HL-60 (cell line): ENCODE data around the gene CPAMD8.
A peak's percentile ranks its signal among the peaks of the same experiment; 100 is the strongest.

ENCODE experiments used
- DNase-seq, 2 experiments: peaks; one replicate each; pipeline ENCODE4 v3.0.0-alpha.2; 2010 to 2020; ENCODE audit warnings: low read depth in 1 of 2, low spot score in 1 of 2
- H3K27ac ChIP-seq: fragments of 250-450 bp; sonication (Bioruptor Pico); replicated peaks from 2 replicates; pipeline ENCODE4 v1.5.1; 2020; ENCODE audit warnings: mild to moderate bottlenecking, moderate library complexity
- H3K27me3 ChIP-seq: fragments of 250-450 bp; sonication (Bioruptor Pico); 2 replicates; pipeline ENCODE4 v1.5.1; 2021; ENCODE audit warnings: mild to moderate bottlenecking, moderate library complexity; ENCODE audit not compliant: insufficient read depth, poor library complexity, severe bottlenecking
- H3K4me3 ChIP-seq: replicated peaks from 2 replicates; pipeline ENCODE4 v1.5.1; 2011; ENCODE audit warnings: mild to moderate bottlenecking, control low read depth, low read length; ENCODE audit not compliant: insufficient read depth
- GABPA ChIP-seq: IDR thresholded peaks from 2 replicates; pipeline ENCODE4 v1.6.1; 2012; ENCODE audit warnings: low read depth
- POLR2AphosphoS5 ChIP-seq: IDR thresholded peaks from 2 replicates; pipeline ENCODE4 v1.6.1; 2012; ENCODE audit warnings: low read depth
- SPI1 ChIP-seq: IDR thresholded peaks from 2 replicates; pipeline ENCODE4 v1.6.1; 2012; ENCODE audit warnings: low read depth, mild to moderate bottlenecking, borderline replicate concordance
- TF ChIP-seq, protein P1 (sequence below): IDR thresholded peaks from one replicate; pipeline ENCODE4 v1.5.1; 2011; ENCODE audit warnings: low read length, control low read depth, inconsistent platforms; ENCODE audit not compliant: insufficient read depth
- TF ChIP-seq, protein P2 (sequence below): IDR thresholded peaks from 2 replicates; pipeline ENCODE4 v1.6.1; 2012; ENCODE audit warnings: low read depth; ENCODE audit not compliant: insufficient replicate concordance

The CPAMD8 gene

DNA sequence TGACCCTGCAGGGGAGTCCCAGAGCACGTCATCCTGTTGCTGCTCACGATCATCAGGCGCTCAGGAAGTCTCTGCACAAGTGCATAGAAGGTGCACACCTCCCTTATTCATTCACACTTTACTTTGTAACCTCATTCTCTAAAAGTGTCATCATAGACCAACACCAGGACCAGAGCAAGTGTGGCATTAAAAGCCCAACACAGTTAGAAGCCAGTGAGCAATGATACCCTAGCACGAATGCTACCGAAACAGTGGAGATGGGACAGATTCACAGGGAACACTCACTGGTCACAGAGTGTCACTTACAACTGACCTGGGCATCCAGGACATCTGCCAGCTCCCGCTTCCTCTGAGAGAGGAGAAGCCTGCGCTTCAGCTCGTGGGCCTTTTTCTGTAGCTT, 31.6 kb upstream of the CPAMD8 start:
- H3K4me3 ChIP-seq: no peak overlapping the region
- TF ChIP-seq POLR2AphosphoS5: no peak
- TF ChIP-seq, protein P1, sequence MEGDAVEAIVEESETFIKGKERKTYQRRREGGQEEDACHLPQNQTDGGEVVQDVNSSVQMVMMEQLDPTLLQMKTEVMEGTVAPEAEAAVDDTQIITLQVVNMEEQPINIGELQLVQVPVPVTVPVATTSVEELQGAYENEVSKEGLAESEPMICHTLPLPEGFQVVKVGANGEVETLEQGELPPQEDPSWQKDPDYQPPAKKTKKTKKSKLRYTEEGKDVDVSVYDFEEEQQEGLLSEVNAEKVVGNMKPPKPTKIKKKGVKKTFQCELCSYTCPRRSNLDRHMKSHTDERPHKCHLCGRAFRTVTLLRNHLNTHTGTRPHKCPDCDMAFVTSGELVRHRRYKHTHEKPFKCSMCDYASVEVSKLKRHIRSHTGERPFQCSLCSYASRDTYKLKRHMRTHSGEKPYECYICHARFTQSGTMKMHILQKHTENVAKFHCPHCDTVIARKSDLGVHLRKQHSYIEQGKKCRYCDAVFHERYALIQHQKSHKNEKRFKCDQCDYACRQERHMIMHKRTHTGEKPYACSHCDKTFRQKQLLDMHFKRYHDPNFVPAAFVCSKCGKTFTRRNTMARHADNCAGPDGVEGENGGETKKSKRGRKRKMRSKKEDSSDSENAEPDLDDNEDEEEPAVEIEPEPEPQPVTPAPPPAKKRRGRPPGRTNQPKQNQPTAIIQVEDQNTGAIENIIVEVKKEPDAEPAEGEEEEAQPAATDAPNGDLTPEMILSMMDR: no peak
- no peak for TF ChIP-seq GABPA
- TF ChIP-seq, protein P2, sequence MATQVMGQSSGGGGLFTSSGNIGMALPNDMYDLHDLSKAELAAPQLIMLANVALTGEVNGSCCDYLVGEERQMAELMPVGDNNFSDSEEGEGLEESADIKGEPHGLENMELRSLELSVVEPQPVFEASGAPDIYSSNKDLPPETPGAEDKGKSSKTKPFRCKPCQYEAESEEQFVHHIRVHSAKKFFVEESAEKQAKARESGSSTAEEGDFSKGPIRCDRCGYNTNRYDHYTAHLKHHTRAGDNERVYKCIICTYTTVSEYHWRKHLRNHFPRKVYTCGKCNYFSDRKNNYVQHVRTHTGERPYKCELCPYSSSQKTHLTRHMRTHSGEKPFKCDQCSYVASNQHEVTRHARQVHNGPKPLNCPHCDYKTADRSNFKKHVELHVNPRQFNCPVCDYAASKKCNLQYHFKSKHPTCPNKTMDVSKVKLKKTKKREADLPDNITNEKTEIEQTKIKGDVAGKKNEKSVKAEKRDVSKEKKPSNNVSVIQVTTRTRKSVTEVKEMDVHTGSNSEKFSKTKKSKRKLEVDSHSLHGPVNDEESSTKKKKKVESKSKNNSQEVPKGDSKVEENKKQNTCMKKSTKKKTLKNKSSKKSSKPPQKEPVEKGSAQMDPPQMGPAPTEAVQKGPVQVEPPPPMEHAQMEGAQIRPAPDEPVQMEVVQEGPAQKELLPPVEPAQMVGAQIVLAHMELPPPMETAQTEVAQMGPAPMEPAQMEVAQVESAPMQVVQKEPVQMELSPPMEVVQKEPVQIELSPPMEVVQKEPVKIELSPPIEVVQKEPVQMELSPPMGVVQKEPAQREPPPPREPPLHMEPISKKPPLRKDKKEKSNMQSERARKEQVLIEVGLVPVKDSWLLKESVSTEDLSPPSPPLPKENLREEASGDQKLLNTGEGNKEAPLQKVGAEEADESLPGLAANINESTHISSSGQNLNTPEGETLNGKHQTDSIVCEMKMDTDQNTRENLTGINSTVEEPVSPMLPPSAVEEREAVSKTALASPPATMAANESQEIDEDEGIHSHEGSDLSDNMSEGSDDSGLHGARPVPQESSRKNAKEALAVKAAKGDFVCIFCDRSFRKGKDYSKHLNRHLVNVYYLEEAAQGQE: no peak
- TF ChIP-seq SPI1: no peak
- H3K27me3 ChIP-seq: no peaks in the 10 kb centered on the region
- no peak overlapping the region for H3K27ac ChIP-seq
- DNase-seq: no peak

DNA sequence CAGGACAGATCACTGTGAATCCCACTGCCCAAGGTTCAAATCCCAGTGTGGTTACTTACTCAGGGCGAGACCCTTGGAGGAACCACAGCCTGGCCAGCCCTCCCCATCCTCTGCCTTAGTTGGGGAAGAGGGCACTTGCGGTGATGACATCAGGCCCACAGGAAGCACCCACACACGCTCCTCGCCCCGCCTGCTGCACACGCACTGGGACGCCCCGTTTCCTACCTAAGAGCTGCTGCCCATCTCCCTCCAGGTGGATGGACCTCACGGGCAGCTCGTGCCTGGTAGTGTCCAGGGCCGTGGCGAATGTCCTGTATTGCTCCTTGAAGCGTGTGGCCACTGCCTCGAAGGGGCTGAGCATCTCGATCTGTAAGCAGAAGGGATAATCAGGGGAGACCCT, 29.0 kb upstream of the CPAMD8 start:
- H3K27ac ChIP-seq: no peak overlapping the region
- DNase-seq: no peak
- TF ChIP-seq, protein P1: no peak
- TF ChIP-seq GABPA: no peak
- no peak for TF ChIP-seq POLR2AphosphoS5
- TF ChIP-seq SPI1: no peak
- no peak overlapping the region for H3K4me3 ChIP-seq
- no peaks in the 10 kb centered on the region for H3K27me3 ChIP-seq

DNA sequence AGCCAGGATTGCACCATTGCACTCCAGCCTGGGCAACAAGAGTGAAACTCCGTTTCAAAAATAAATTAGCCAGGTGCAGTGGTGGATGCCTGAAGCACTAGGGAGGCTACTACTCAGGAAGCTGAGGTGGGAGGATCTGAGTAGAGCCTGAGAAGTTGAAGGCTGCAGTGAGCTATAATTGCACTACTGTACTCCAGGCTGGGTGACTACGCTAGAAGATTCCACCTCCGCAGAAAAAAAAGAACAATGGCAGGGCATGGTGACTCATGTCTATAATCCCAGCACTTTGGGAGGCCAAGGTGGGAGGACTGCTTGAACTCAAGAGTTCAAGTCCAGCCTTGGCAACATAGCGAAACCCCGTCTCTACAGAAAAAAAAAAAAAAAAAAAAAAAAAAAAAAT, 28.1 kb upstream of the CPAMD8 start:
- no peak for DNase-seq
- H3K27ac ChIP-seq: no peak overlapping the region
- no peak overlapping the region for H3K4me3 ChIP-seq
- H3K27me3 ChIP-seq: no peaks in the 10 kb centered on the region
- TF ChIP-seq GABPA: no peak
- TF ChIP-seq, protein P1: no peak
- TF ChIP-seq SPI1: no peak
- TF ChIP-seq POLR2AphosphoS5: no peak
- TF ChIP-seq, protein P2: no peak

DNA sequence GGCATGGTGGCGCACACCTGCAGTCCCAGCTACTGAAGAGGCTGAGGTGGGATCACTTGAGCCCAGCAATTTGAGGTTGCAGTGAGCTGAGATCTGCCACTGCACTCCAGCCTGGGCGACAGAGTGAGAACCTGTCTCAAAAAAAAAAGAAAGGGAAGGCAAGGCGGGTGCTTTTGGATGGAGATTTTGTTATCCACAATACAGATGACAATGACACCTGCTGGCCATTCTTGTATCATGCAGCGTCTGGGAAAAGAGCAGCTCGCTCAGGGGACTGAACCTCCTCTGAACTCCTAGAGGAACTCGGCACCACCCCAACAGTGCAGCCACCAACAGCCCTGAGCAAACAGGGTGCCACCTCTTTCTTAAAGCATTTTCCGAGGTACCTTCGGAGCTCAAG, 25.8 kb upstream of the CPAMD8 start:
- DNase-seq: peak in 1 of 2 experiments; percentile 29

More for the DNA sequence above, 25.8 kb upstream of the CPAMD8 start:
- no peak overlapping the region for H3K27ac ChIP-seq
- no peak overlapping the region for H3K4me3 ChIP-seq
- no peaks in the 10 kb centered on the region for H3K27me3 ChIP-seq
- TF ChIP-seq, protein P2: no peak
- TF ChIP-seq SPI1 (no peak), POLR2AphosphoS5 (no peak), GABPA (no peak)
- TF ChIP-seq, protein P1: peak; percentile 46
